Neural progenitor cell (in vitro differentiated cells): ENCODE measurements around the gene HELQ. TPM values are rescaled to one million over a fixed set of nuclear protein-coding genes. Genes with fewer than 3 reads are reported as not detected.

Experiments
- DNase-seq: peaks from one replicate; pipeline ENCODE4 v3.0.0-alpha.2; 2016; ENCODE audit warnings: low spot score
- H2AFZ ChIP-seq: fragments of 200-600 bp; sonication (generic); replicated peaks from 2 replicates; pipeline ENCODE4 v1.6.1; 2016; ENCODE audit warnings: antibody characterized with exemption
- H3F3A ChIP-seq: fragments of 200-600 bp; sonication (generic); 2 replicates; pipeline ENCODE4 v1.6.1; 2016; ENCODE audit warnings: antibody characterized with exemption, low read depth
- H3K27ac ChIP-seq: fragments of 200-600 bp; sonication (generic); 2 replicates; pipeline ENCODE4 v1.5.1; 2016; ENCODE audit warnings: mild to moderate bottlenecking
- H3K27me3 ChIP-seq: fragments of 200-600 bp; sonication (generic); 2 replicates; pipeline ENCODE4 v1.6.1; 2016; ENCODE audit warnings: mild to moderate bottlenecking, moderate library complexity
- H3K36me3 ChIP-seq: fragments of 200-600 bp; sonication (generic); 2 replicates; pipeline ENCODE4 v1.5.1; 2016
- H3K4me1 ChIP-seq: fragments of 200-600 bp; sonication (generic); 2 replicates; pipeline ENCODE4 v1.6.1; 2016; ENCODE audit warnings: mixed run types
- H3K4me2 ChIP-seq: fragments of 200-600 bp; sonication (generic); 2 replicates; pipeline ENCODE4 v1.6.1; 2016
- H3K4me3 ChIP-seq: fragments of 200-600 bp; sonication (generic); 2 replicates; pipeline ENCODE4 v1.5.1; 2016
- H3K79me2 ChIP-seq: fragments of 200-600 bp; sonication (generic); 2 replicates; pipeline ENCODE4 v1.6.1; 2016; ENCODE audit warnings: low read depth
- H3K9ac ChIP-seq: fragments of 200-600 bp; sonication (generic); 2 replicates; pipeline ENCODE4 v1.6.1; 2016
- H3K9me3 ChIP-seq: fragments of 200-600 bp; sonication (generic); 2 replicates; pipeline ENCODE4 v1.5.1; 2016; ENCODE audit warnings: low read depth
- H4K20me1 ChIP-seq: fragments of 200-600 bp; sonication (generic); 2 replicates; pipeline ENCODE4 v1.6.1; 2016; ENCODE audit warnings: low read depth
- H3K27ac Mint-ChIP-seq: 3 replicates; pipeline ENCODE4 v1.8.0; 2021; ENCODE audit warnings: mixed read lengths
- H3K27me3 Mint-ChIP-seq: 2 replicates; pipeline ENCODE4 v1.8.0; 2022; ENCODE audit warnings: low read depth, mild to moderate bottlenecking, inconsistent platforms, moderate library complexity, mixed read lengths; ENCODE audit not compliant: insufficient read depth
- H3K36me3 Mint-ChIP-seq: 3 replicates; pipeline ENCODE4 v1.8.0; 2021; ENCODE audit warnings: mixed read lengths
- H3K4me1 Mint-ChIP-seq: 3 replicates; pipeline ENCODE4 v1.8.0; 2021; ENCODE audit warnings: mixed read lengths
- H3K4me3 Mint-ChIP-seq: 3 replicates; pipeline ENCODE4 v1.8.0; 2021; ENCODE audit warnings: mild to moderate bottlenecking, moderate library complexity, mixed read lengths
- H3K9me3 Mint-ChIP-seq: 3 replicates; pipeline ENCODE4 v1.8.0; 2020; ENCODE audit warnings: mixed read lengths
- EZH2 ChIP-seq: fragments of 200-600 bp; sonication (generic); IDR thresholded peaks from 2 replicates; pipeline ENCODE4 v1.6.1; 2017; ENCODE audit warnings: antibody characterized with exemption, mild to moderate bottlenecking, moderate library complexity
- EZH2phosphoT487 ChIP-seq: fragments of 200-600 bp; sonication (generic); IDR thresholded peaks from 2 replicates; pipeline ENCODE4 v1.6.1; 2017; ENCODE audit warnings: antibody characterized with exemption
- small RNA-seq: library from RNA; depleted of rRNA; stranded (forward); fragments of <200 nt; gene quantifications from one replicate; pipeline ENCODE3, GENCODE V24; 2015
- total RNA-seq: library from RNA; depleted of rRNA; stranded (reverse); fragments of >200 nt; gene quantifications from 2 replicates; pipeline ENCODE4 v1.2.3, GENCODE V29; 2015; ENCODE audit warnings: low replicate concordance
- TF ChIP-seq, protein P1 (sequence below): fragments of 200-600 bp; sonication (generic); IDR thresholded peaks from 2 replicates; pipeline ENCODE4 v1.5.1; 2017; ENCODE audit warnings: antibody characterized with exemption, mild to moderate bottlenecking

The HELQ gene
- total RNA-seq, 1 donor from 2014 or later = 15.3 TPM

DNA sequence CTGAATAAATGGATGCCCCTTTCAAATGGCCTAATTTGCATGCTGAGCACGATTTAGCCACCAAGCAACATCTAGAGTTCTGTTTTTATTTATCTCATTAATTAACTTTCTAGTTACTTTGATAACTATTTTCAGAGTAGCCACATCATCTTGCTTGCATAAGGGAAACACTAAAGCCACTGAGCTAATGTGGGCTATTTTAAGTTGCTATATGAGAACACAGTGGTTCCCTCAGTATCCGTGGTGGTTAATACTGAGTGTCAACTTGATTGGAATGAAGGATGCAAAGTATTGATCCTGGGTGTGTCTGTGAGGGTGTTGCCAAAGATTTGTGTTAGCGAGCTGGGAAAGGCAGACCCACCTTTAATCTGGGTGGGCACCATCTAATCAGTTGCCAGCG, 95.6 kb downstream of the HELQ start:
- Histone ChIP-seq H3K4me2 (no peak overlapping the region), H3K4me1 (no peaks in the 10 kb centered on the region), H3K36me3 (no peaks in the 10 kb centered on the region), H3K4me3 (no peak overlapping the region), H3K79me2 (no peaks in the 10 kb centered on the region), H2AFZ (no peak overlapping the region), H3K9ac (no peak overlapping the region), H3K27ac (no peak overlapping the region), H3K27me3 (no peaks in the 10 kb centered on the region), H3K9me3 (no peaks in the 10 kb centered on the region), H3F3A (no peaks in the 10 kb centered on the region), H4K20me1 (no peaks in the 10 kb centered on the region)
- no peak for TF ChIP-seq EZH2
- TF ChIP-seq, protein P1, sequence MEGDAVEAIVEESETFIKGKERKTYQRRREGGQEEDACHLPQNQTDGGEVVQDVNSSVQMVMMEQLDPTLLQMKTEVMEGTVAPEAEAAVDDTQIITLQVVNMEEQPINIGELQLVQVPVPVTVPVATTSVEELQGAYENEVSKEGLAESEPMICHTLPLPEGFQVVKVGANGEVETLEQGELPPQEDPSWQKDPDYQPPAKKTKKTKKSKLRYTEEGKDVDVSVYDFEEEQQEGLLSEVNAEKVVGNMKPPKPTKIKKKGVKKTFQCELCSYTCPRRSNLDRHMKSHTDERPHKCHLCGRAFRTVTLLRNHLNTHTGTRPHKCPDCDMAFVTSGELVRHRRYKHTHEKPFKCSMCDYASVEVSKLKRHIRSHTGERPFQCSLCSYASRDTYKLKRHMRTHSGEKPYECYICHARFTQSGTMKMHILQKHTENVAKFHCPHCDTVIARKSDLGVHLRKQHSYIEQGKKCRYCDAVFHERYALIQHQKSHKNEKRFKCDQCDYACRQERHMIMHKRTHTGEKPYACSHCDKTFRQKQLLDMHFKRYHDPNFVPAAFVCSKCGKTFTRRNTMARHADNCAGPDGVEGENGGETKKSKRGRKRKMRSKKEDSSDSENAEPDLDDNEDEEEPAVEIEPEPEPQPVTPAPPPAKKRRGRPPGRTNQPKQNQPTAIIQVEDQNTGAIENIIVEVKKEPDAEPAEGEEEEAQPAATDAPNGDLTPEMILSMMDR = no peak
- no peak for TF ChIP-seq EZH2phosphoT487
- Mint-ChIP-seq H3K36me3 (no peaks in the 10 kb centered on the region), H3K9me3 (no peaks in the 10 kb centered on the region), H3K27me3 (peaks cover 5% of the 10 kb centered on the region), H3K4me3 (no peak overlapping the region), H3K4me1 (peaks cover 4% of the 10 kb centered on the region), H3K27ac (no peak overlapping the region)
- no peak for DNase-seq

DNA sequence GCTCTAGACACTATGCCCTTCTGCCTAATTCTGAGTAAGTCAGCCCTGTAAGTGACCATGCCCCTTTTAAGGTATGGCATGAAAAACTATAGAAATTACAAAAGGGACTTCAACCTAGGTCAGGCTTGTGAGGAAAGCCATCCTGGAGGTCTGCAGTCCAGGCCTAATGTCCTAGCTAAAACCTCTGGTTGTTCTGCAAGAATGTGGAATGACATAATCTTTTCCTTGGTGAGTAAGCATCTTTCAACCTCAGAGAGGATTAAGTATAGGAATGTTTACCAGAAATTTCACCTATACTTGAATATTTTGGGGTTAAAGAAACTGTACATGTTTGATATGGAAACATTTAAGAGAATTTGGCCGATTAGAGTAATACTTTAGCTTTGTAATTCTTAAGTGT, 97.2 kb downstream of the HELQ start:
- Histone ChIP-seq H3K27me3 (no peaks in the 10 kb centered on the region), H3K9me3 (no peaks in the 10 kb centered on the region), H4K20me1 (no peaks in the 10 kb centered on the region), H3K4me2 (no peak overlapping the region), H3K79me2 (no peaks in the 10 kb centered on the region), H3K4me3 (no peak overlapping the region), H3F3A (no peaks in the 10 kb centered on the region), H3K27ac (no peak overlapping the region), H3K36me3 (no peaks in the 10 kb centered on the region), H2AFZ (no peak overlapping the region), H3K4me1 (no peaks in the 10 kb centered on the region), H3K9ac (no peak overlapping the region)
- Mint-ChIP-seq H3K27ac (no peak overlapping the region), H3K4me1 (peaks cover 4% of the 10 kb centered on the region), H3K9me3 (no peaks in the 10 kb centered on the region), H3K36me3 (no peaks in the 10 kb centered on the region), H3K4me3 (no peak overlapping the region), H3K27me3 (peaks cover 5% of the 10 kb centered on the region)
- TF ChIP-seq, protein P1 = no peak
- TF ChIP-seq EZH2phosphoT487 (no peak), EZH2 (no peak)
- DNase-seq = no peak

Small RNAs within 50 kb of the gene (small RNA-seq; reads per million reads assigned to genes)
- not detected for gene AC114781.5

Other genes starting within 250 kb of the HELQ start
- 23.7 and 32.7 TPM in 2 replicates for gene COQ2, start 171.0 kb downstream of the HELQ start, total RNA-seq
- 0.28 and 0.73 TPM in 2 replicates for gene HPSE, start 121.0 kb downstream of the HELQ start, total RNA-seq
- 25.0 and 25.6 TPM in 2 replicates for gene MRPS18C, start 235 bp upstream of the HELQ start, total RNA-seq
- 35.8 and 64.2 TPM in 2 replicates for gene ABRAXAS1, start 29.3 kb upstream of the HELQ start, total RNA-seq
- gene GPAT3, start 80.3 kb upstream of the HELQ start, total RNA-seq = 0.99 TPM in 1 of 2 replicates, not detected in the other